ENCODE measurements around the gene NXN.

DNA sequence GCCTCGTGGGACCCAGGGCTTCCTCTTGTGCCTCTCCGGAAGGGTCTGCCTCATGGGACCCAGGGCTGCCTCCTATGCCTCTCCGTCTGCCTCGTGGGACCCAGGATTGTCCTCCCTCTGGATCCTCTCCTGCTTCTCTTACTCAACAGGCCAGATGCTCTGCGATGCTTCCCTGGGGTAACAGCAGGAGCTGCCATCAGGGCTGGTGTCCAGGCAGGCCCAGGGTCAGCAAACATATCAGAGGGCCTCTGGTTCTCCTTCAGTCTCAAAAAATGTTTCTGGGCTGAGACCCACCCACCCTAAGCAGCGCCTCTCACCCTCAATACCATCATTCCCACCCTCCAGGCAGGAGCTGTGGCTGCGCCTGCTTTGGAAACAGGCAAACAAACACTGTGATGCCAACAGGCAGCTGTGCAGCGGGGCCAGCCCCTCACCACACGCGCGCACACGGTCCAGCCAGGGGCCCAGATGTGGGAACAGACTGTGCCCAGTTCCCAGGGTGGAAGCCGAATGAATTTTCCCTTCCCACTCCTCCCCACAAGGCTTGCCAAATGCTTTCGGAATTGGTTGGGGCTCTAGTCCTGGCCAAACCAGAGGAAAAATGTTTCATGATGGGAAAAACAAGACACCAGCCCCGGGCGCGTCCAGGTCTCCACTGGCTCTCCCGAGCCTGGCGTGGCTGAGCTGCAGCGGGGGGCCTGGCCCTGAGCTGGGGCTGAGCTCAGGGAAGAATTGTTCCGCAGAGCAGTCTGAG lies 28.6 kb upstream of the NXN start:
- TF ChIP-seq, protein P1, sequence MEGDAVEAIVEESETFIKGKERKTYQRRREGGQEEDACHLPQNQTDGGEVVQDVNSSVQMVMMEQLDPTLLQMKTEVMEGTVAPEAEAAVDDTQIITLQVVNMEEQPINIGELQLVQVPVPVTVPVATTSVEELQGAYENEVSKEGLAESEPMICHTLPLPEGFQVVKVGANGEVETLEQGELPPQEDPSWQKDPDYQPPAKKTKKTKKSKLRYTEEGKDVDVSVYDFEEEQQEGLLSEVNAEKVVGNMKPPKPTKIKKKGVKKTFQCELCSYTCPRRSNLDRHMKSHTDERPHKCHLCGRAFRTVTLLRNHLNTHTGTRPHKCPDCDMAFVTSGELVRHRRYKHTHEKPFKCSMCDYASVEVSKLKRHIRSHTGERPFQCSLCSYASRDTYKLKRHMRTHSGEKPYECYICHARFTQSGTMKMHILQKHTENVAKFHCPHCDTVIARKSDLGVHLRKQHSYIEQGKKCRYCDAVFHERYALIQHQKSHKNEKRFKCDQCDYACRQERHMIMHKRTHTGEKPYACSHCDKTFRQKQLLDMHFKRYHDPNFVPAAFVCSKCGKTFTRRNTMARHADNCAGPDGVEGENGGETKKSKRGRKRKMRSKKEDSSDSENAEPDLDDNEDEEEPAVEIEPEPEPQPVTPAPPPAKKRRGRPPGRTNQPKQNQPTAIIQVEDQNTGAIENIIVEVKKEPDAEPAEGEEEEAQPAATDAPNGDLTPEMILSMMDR (IDR thresholded peaks at IDR 0.05; ENCODE audit: insufficient read depth, low read length) = no peak
- TF ChIP-seq POLR2AphosphoS5 (IDR thresholded peaks at IDR 0.05; ENCODE audit: low read depth) = no peak
- TF ChIP-seq, protein P2, sequence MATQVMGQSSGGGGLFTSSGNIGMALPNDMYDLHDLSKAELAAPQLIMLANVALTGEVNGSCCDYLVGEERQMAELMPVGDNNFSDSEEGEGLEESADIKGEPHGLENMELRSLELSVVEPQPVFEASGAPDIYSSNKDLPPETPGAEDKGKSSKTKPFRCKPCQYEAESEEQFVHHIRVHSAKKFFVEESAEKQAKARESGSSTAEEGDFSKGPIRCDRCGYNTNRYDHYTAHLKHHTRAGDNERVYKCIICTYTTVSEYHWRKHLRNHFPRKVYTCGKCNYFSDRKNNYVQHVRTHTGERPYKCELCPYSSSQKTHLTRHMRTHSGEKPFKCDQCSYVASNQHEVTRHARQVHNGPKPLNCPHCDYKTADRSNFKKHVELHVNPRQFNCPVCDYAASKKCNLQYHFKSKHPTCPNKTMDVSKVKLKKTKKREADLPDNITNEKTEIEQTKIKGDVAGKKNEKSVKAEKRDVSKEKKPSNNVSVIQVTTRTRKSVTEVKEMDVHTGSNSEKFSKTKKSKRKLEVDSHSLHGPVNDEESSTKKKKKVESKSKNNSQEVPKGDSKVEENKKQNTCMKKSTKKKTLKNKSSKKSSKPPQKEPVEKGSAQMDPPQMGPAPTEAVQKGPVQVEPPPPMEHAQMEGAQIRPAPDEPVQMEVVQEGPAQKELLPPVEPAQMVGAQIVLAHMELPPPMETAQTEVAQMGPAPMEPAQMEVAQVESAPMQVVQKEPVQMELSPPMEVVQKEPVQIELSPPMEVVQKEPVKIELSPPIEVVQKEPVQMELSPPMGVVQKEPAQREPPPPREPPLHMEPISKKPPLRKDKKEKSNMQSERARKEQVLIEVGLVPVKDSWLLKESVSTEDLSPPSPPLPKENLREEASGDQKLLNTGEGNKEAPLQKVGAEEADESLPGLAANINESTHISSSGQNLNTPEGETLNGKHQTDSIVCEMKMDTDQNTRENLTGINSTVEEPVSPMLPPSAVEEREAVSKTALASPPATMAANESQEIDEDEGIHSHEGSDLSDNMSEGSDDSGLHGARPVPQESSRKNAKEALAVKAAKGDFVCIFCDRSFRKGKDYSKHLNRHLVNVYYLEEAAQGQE (IDR thresholded peaks at IDR 0.05; ENCODE audit: insufficient replicate concordance, low read depth) = no peak
- TF ChIP-seq SPI1 (IDR thresholded peaks at IDR 0.05; ENCODE audit: borderline replicate concordance, low read depth) = no peak
- TF ChIP-seq GABPA (IDR thresholded peaks at IDR 0.05; ENCODE audit: low read depth) = no peak

Data from HL-60 (cell line).